MM.1S (cell line): Measurements from ENCODE around the gene TRIM43B.
"Not testable (repeated sequence)": the region's sequence is repeated elsewhere in the genome, so short reads cannot be mapped to it uniquely, and the experiment has no call there.

Source experiments
- DNase-seq: peaks from one replicate; pipeline ENCODE4 v3.0.0-alpha.2; 2015
- H2AFZ ChIP-seq: fragments of 300-600 bp; sonication (generic); 2 replicates; pipeline ENCODE4 v1.6.0; 2016; ENCODE audit warnings: antibody characterized with exemption, low read length
- H3F3A ChIP-seq: fragments of 300-600 bp; sonication (generic); 2 replicates; pipeline ENCODE4 v1.6.1; 2016; ENCODE audit warnings: mild to moderate bottlenecking, antibody characterized with exemption, low read length, moderate library complexity, mixed read lengths; ENCODE audit not compliant: insufficient read depth
- H3K27ac ChIP-seq: fragments of 300-600 bp; sonication (generic); 2 replicates; pipeline ENCODE4 v1.5.1; 2016; ENCODE audit warnings: mild to moderate bottlenecking, low read length
- H3K27me3 ChIP-seq: fragments of 300-600 bp; sonication (generic); replicated peaks from 2 replicates; pipeline ENCODE4 v1.6.0; 2016; ENCODE audit warnings: low read length; ENCODE audit not compliant: insufficient read depth
- H3K36me3 ChIP-seq: fragments of 300-600 bp; sonication (generic); replicated peaks from 2 replicates; pipeline ENCODE4 v1.6.1; 2016; ENCODE audit warnings: mild to moderate bottlenecking, low read length, mixed read lengths; ENCODE audit not compliant: insufficient read depth
- H3K4me1 ChIP-seq: fragments of 300-600 bp; sonication (generic); 2 replicates; pipeline ENCODE4 v1.6.1; 2016; ENCODE audit warnings: low read length, mixed read lengths
- H3K4me2 ChIP-seq: fragments of 300-600 bp; sonication (generic); 2 replicates; pipeline ENCODE4 v1.6.0; 2016; ENCODE audit warnings: low read depth, low read length
- H3K4me3 ChIP-seq: fragments of 300-600 bp; sonication (generic); 2 replicates; pipeline ENCODE4 v1.5.1; 2016; ENCODE audit warnings: low read length, mixed read lengths
- H3K79me2 ChIP-seq: fragments of 300-600 bp; sonication (generic); 2 replicates; pipeline ENCODE4 v1.6.1; 2016; ENCODE audit warnings: mixed run types, low read length, mixed read lengths
- H3K9ac ChIP-seq: fragments of 300-600 bp; sonication (generic); 2 replicates; pipeline ENCODE4 v1.6.1; 2016; ENCODE audit warnings: low read length, mixed read lengths
- H3K9me2 ChIP-seq: fragments of 300-600 bp; sonication (generic); replicated peaks from 2 replicates; pipeline ENCODE4 v1.6.1; 2016; ENCODE audit warnings: mild to moderate bottlenecking, low read length, mixed read lengths; ENCODE audit not compliant: insufficient read depth
- H3K9me3 ChIP-seq: fragments of 300-600 bp; sonication (generic); replicated peaks from 2 replicates; pipeline ENCODE4 v1.6.1; 2016; ENCODE audit warnings: mild to moderate bottlenecking, low read length, mixed read lengths; ENCODE audit not compliant: insufficient read depth
- H4K20me1 ChIP-seq: fragments of 300-600 bp; sonication (generic); 2 replicates; pipeline ENCODE4 v1.6.1; 2016; ENCODE audit warnings: mild to moderate bottlenecking, low read length, moderate library complexity, mixed read lengths; ENCODE audit not compliant: insufficient read depth
- EZH2 ChIP-seq: fragments of 300-600 bp; sonication (generic); optimal IDR thresholded peaks from 2 replicates; pipeline ENCODE3; 2017; ENCODE audit warnings: low read depth, mild to moderate bottlenecking, antibody characterized with exemption, low read length, mixed read lengths
- EZH2phosphoT487 ChIP-seq: fragments of 300-600 bp; sonication (generic); IDR thresholded peaks from 2 replicates; pipeline ENCODE4 v1.6.1; 2018; ENCODE audit warnings: antibody characterized with exemption, low read length
- TF ChIP-seq, protein P1 (sequence below): fragments of 300-600 bp; sonication (generic); IDR thresholded peaks from 2 replicates; pipeline ENCODE4 v1.5.1; 2016; ENCODE audit warnings: antibody characterized with exemption, low read length, mixed read lengths

The TRIM43B gene

DNA sequence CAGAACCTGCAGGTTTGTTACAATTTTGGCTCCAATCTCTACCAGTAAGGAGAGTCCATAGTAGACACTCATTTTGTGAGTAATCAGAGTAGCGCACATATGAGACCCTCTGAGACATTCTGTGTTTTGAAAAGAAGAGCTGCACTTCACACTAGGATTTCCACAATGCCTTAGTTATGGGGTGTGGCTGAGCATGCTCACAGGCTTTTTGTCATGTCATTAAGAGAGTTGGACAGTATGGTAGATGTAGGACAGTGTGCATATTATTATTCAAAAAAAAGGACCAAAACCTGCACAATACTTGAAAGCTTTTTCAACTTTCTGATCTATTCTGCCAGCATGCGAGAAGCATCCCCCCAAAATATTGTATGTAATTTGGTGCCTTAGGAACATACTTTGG, 24.9 kb upstream of the TRIM43B start:
- TF ChIP-seq, protein P1, sequence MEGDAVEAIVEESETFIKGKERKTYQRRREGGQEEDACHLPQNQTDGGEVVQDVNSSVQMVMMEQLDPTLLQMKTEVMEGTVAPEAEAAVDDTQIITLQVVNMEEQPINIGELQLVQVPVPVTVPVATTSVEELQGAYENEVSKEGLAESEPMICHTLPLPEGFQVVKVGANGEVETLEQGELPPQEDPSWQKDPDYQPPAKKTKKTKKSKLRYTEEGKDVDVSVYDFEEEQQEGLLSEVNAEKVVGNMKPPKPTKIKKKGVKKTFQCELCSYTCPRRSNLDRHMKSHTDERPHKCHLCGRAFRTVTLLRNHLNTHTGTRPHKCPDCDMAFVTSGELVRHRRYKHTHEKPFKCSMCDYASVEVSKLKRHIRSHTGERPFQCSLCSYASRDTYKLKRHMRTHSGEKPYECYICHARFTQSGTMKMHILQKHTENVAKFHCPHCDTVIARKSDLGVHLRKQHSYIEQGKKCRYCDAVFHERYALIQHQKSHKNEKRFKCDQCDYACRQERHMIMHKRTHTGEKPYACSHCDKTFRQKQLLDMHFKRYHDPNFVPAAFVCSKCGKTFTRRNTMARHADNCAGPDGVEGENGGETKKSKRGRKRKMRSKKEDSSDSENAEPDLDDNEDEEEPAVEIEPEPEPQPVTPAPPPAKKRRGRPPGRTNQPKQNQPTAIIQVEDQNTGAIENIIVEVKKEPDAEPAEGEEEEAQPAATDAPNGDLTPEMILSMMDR = no peak
- TF ChIP-seq EZH2phosphoT487 (no peak), EZH2 (no peak)
- H3K79me2 ChIP-seq = no peaks in the 10 kb centered on the region
- H3K27ac ChIP-seq = no peak overlapping the region
- H3K36me3 ChIP-seq = no peaks in the 10 kb centered on the region
- no peak overlapping the region for H3K4me2 ChIP-seq
- DNase-seq = no peak
- no peaks in the 10 kb centered on the region for H3K4me1 ChIP-seq
- no peaks in the 10 kb centered on the region for H4K20me1 ChIP-seq
- no peak overlapping the region for H2AFZ ChIP-seq
- H3K9ac ChIP-seq = no peak overlapping the region
- no peaks in the 10 kb centered on the region for H3K27me3 ChIP-seq
- H3F3A ChIP-seq = no peaks in the 10 kb centered on the region
- H3K9me2 ChIP-seq = no peaks in the 10 kb centered on the region
- H3K9me3 ChIP-seq = no peaks in the 10 kb centered on the region; the same call in 1 of the 2 replicates
- no peak overlapping the region for H3K4me3 ChIP-seq

DNA sequence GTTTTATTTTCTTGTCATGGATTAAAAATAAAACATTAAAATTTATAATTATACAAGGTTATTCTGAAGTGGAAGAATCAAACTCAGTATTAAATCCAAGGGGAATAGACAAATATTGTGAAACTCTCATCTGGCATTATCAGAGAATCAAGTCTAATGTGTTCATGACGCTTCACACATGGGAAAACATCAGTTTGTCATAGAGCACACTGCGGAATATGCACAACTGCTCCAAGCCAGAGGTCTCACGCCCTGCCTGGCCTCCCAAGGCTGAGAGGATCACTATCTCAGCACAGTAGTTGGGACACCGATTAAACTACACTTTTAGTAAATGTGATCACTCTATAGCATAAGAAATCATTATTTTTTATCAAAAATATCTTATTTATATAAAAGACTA, 20.7 kb upstream of the TRIM43B start:
- Histone ChIP-seq H4K20me1 (no peaks in the 10 kb centered on the region), H3K79me2 (no peaks in the 10 kb centered on the region), H3F3A (no peaks in the 10 kb centered on the region), H2AFZ (no peak overlapping the region), H3K9me3 (no peaks in the 10 kb centered on the region; the same call in 1 of the 2 replicates), H3K4me3 (no peak overlapping the region), H3K4me1 (no peaks in the 10 kb centered on the region), H3K36me3 (no peaks in the 10 kb centered on the region), H3K9ac (no peak overlapping the region), H3K4me2 (no peak overlapping the region), H3K9me2 (no peaks in the 10 kb centered on the region), H3K27me3 (no peaks in the 10 kb centered on the region), H3K27ac (no peak overlapping the region)
- TF ChIP-seq, protein P1 = no peak
- no peak for TF ChIP-seq EZH2
- TF ChIP-seq EZH2phosphoT487 = no peak
- no peak for DNase-seq

DNA sequence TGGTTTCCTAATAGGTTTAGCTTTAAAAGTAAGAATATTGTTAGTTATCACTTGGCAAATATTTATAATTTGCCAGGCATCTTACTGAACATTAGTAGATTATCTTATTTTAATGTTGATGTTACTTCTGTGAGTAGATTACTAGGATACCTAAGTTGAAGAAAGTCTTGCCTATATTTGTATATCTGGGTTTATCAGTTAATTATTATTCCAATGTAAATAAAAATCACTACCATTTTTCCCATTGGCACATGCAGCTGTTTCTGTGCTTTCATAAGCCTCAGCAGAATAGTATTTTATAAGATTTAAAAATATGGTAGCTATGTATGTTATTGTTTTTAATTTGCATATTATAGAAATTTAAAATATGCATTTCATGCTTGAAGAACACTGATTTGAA, 16.3 kb upstream of the TRIM43B start:
- H3K27ac ChIP-seq = no peak overlapping the region
- no peaks in the 10 kb centered on the region for H3K27me3 ChIP-seq
- no peak for DNase-seq
- H3K4me2 ChIP-seq = no peak overlapping the region
- H3K9me3 ChIP-seq = no peaks in the 10 kb centered on the region; the same call in 1 of the 2 replicates
- no peak overlapping the region for H2AFZ ChIP-seq
- no peak for TF ChIP-seq EZH2
- TF ChIP-seq EZH2phosphoT487 = no peak
- TF ChIP-seq, protein P1 = no peak
- H3K9me2 ChIP-seq = no peaks in the 10 kb centered on the region
- H3K79me2 ChIP-seq = no peaks in the 10 kb centered on the region
- no peaks in the 10 kb centered on the region for H4K20me1 ChIP-seq
- H3K36me3 ChIP-seq = no peaks in the 10 kb centered on the region
- no peaks in the 10 kb centered on the region for H3F3A ChIP-seq
- H3K4me1 ChIP-seq = no peaks in the 10 kb centered on the region
- no peak overlapping the region for H3K9ac ChIP-seq
- H3K4me3 ChIP-seq = no peak overlapping the region

DNA sequence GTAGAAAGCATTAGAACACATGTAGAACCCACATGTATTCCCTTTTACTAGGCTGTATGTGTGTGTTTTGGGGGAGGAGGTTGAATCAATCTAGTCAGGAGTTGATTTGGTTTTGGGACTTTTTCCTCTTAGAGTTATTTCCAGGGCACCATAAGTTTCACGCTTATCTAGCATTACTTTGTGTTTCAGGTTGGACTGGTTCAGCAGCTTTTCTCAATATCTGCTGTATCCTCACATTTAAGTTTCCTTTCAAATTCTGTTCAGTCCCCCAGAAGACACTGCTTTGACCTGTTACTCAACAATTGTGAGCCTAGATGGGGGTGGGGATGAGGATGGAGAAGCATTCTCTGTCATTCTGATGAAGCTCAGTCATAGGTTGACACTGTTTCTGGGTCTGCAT, 7.5 kb upstream of the TRIM43B start:
- not testable (repeated sequence) for H3K4me1 ChIP-seq, H3K4me2 ChIP-seq, H3K9me2 ChIP-seq, H4K20me1 ChIP-seq, H3K79me2 ChIP-seq, H3K9me3 ChIP-seq, H3K27me3 ChIP-seq, H2AFZ ChIP-seq, DNase-seq, H3K4me3 ChIP-seq, H3K27ac ChIP-seq, H3F3A ChIP-seq, H3K9ac ChIP-seq, H3K36me3 ChIP-seq

DNA sequence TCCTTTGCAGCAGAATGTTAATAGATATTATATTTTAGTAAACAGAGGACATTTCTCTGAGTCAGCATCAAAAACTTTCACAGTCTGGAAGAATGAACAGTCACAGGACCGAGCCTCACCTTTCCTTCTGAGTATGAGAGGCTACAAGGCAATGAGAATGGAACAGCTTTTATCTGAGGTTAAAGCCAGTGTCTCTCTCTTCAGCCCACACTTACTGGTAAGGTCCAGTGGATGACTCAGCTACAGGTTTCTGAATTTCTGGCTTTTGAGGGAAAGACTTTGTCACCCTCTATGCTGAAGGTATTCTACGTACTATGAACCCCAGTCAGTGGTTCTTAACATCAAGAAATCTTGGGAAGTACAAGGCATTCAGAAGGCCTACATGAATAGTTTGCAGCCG, 9.5 kb downstream of the TRIM43B start:
- not testable (repeated sequence) for DNase-seq, H3K4me1 ChIP-seq, H3K79me2 ChIP-seq, H3F3A ChIP-seq, H2AFZ ChIP-seq, H3K27me3 ChIP-seq, H3K4me3 ChIP-seq, H3K9me3 ChIP-seq, H4K20me1 ChIP-seq, H3K27ac ChIP-seq, H3K4me2 ChIP-seq, H3K9me2 ChIP-seq, H3K36me3 ChIP-seq, H3K9ac ChIP-seq

DNA sequence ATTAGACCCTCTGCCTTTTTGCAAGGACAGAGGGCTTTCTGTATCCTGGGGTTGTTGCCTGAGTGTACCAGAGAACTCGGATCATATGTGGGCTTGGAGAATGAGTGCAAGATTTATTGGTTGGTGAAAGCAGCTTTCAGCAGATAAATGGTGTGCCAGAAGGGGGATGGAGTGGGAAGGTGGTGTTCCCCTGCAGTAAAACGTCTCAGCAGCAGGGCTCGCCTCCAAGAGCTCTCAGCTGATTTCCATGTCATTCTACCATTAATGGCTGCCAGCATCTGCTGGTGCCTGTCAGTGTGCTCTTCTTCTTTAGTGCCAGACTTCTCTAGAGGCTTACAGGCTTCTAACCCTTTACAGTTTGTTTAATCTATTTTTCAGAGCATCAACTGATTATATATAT, 16.6 kb downstream of the TRIM43B start:
- DNase-seq, H3K9me3 ChIP-seq, H3K9ac ChIP-seq, H3K9me2 ChIP-seq, H3K27me3 ChIP-seq, H3K36me3 ChIP-seq, H4K20me1 ChIP-seq, H3K4me2 ChIP-seq, H2AFZ ChIP-seq, H3F3A ChIP-seq, H3K4me1 ChIP-seq, H3K4me3 ChIP-seq, H3K27ac ChIP-seq, H3K79me2 ChIP-seq: not testable (repeated sequence)
